HS-5 (cell line): ENCODE measurements around the gene SHROOM4.
A peak's percentile ranks its signal among the peaks of the same experiment; 100 is the strongest.

Experiments
- DNase-seq: peaks from one replicate; pipeline ENCODE4 v3.0.0-alpha.2; 2012; ENCODE audit warnings: low read depth

The SHROOM4 gene

GRCh38 chrX:50813843-50814661, at the start of gene SHROOM4:
TSS of gene SHROOM4 (minus strand) at chrX:50814194. CDS start at chrX:50814018, 176 bp downstream.
- DNase-seq: peak; percentile 10

- DNase-seq: no peak
Observed at GRCh38 chrX:50863471-50863870, 49.5 kb upstream of the SHROOM4 start.

GRCh38 chrX:50860518-50860917, 46.5 kb upstream of the SHROOM4 start:
- no peak for DNase-seq

GRCh38 chrX:50858548-50858947, 44.6 kb upstream of the SHROOM4 start:
- DNase-seq: no peak

GRCh38 chrX:50853399-50853798, 39.4 kb upstream of the SHROOM4 start:
- no peak for DNase-seq

GRCh38 chrX:50852524-50852923, 38.5 kb upstream of the SHROOM4 start:
- no peak for DNase-seq

GRCh38 chrX:50842221-50842620, 28.2 kb upstream of the SHROOM4 start:
- DNase-seq: no peak

GRCh38 chrX:50839730-50840129, 25.7 kb upstream of the SHROOM4 start:
- no peak for DNase-seq

- DNase-seq: no peak
Observed at GRCh38 chrX:50838820-50839600, 25.0 kb upstream of the SHROOM4 start.

- DNase-seq: peak; percentile 14
Observed at GRCh38 chrX:50827996-50828395, 14.0 kb upstream of the SHROOM4 start.

GRCh38 chrX:50825825-50826224, 11.8 kb upstream of the SHROOM4 start:
- DNase-seq: no peak

GRCh38 chrX:50818986-50819385, 5.0 kb upstream of the SHROOM4 start:
- no peak for DNase-seq

- DNase-seq: no peak
Observed at GRCh38 chrX:50815120-50815519, 1.1 kb upstream of the SHROOM4 start.

- DNase-seq: no peak
Observed at GRCh38 chrX:50814701-50815100, 707 bp upstream of the SHROOM4 start.

GRCh38 chrX:50812995-50813842, 775 bp downstream of the SHROOM4 start:
- peak; percentile 0 for DNase-seq

- no peak for DNase-seq
Observed at GRCh38 chrX:50805276-50805675, 8.7 kb downstream of the SHROOM4 start.

- no peak for DNase-seq
Observed at GRCh38 chrX:50801135-50801534, 12.9 kb downstream of the SHROOM4 start.

- DNase-seq: peak; percentile 10
Observed at GRCh38 chrX:50799531-50799961, 14.4 kb downstream of the SHROOM4 start.

GRCh38 chrX:50798783-50799182, 15.2 kb downstream of the SHROOM4 start:
- DNase-seq: no peak

- no peak for DNase-seq
Observed at GRCh38 chrX:50787099-50787498, 26.9 kb downstream of the SHROOM4 start.

- DNase-seq: no peak
Observed at GRCh38 chrX:50780144-50780543, 33.9 kb downstream of the SHROOM4 start.

- no peak for DNase-seq
Observed at GRCh38 chrX:50779694-50780093, 34.3 kb downstream of the SHROOM4 start.
